HCT116 (cell line): ENCODE measurements around the gene ACCSL.

Experiments used
- ATF3 ChIP-seq: IDR thresholded peaks from 2 replicates; pipeline ENCODE4 v1.6.1; 2012
- CTCF ChIP-seq, 3 experiments: fragments of 200-600 bp in 1 of 3; sonication (generic) in 1 of 3; IDR thresholded peaks in 2 of 3; conservative IDR thresholded peaks in 1 of 3; 2 replicates each; pipeline ENCODE4 v1.5.1; 2012 to 2017; ENCODE audit warnings: low read depth in 2 of 3, low read length in 2 of 3, antibody characterized with exemption in 1 of 3, borderline replicate concordance in 1 of 3, control low read depth in 1 of 3, mild to moderate bottlenecking in 1 of 3, mixed read lengths in 1 of 3, mixed run types in 1 of 3, moderate library complexity in 1 of 3; ENCODE audit not compliant: insufficient read depth in 1 of 3
- EZH2 ChIP-seq: fragments of 200-600 bp; sonication (generic); IDR thresholded peaks from 2 replicates; pipeline ENCODE4 v1.6.1; 2017; ENCODE audit warnings: antibody characterized with exemption, mixed run types
- EZH2phosphoT487 ChIP-seq: fragments of 200-600 bp; IDR thresholded peaks from 2 replicates; pipeline ENCODE4 v1.6.1; 2018; ENCODE audit warnings: antibody characterized with exemption, borderline replicate concordance
- POLR2A ChIP-seq: IDR thresholded peaks from 2 replicates; pipeline ENCODE4 v1.7.0; 2011; ENCODE audit warnings: borderline replicate concordance; ENCODE audit not compliant: insufficient read depth, insufficient read length; ENCODE audit errors: extremely low read depth
- POLR2AphosphoS5 ChIP-seq: IDR thresholded peaks from 2 replicates; pipeline ENCODE4 v1.6.1; 2011; ENCODE audit warnings: mild to moderate bottlenecking, low read depth, low read length, moderate library complexity
- RAD21 ChIP-seq: IDR thresholded peaks from 2 replicates; pipeline ENCODE4 v1.6.1; 2012; ENCODE audit warnings: low read depth, mild to moderate bottlenecking
- REST ChIP-seq: IDR thresholded peaks from 2 replicates; pipeline ENCODE4 v1.6.1; 2012; ENCODE audit warnings: low read depth
- TCF7L2 ChIP-seq: IDR thresholded peaks from 2 replicates; pipeline ENCODE4 v1.7.0; 2011; ENCODE audit warnings: borderline replicate concordance, inconsistent platforms; ENCODE audit not compliant: insufficient read depth, insufficient read length; ENCODE audit errors: extremely low read depth
- ZBTB33 ChIP-seq: IDR thresholded peaks from 2 replicates; pipeline ENCODE4 v1.6.1; 2011; ENCODE audit warnings: mild to moderate bottlenecking, low read length, moderate library complexity; ENCODE audit not compliant: insufficient replicate concordance; ENCODE audit errors: extremely low read depth
- ZNF274 ChIP-seq: fragments of 200-500 bp; sonication (Bioruptor generic); IDR thresholded peaks from 2 replicates; pipeline ENCODE4 v1.6.1; 2014; ENCODE audit warnings: mild to moderate bottlenecking, low read depth, low read length, inconsistent platforms

GRCh38 chr11:44028401-44028800, 19.4 kb upstream of the ACCSL start:
- no peak for TF ChIP-seq EZH2
- no peak for TF ChIP-seq CTCF (IDR thresholded peaks at IDR 0.05 in 2 of 3, conservative IDR thresholded peaks at IDR 0.05 in 1 of 3; ENCODE audit: borderline replicate concordance in 1 of 3, insufficient read depth in 1 of 3, low read depth in 2 of 3, low read length in 2 of 3)
- no peak for TF ChIP-seq TCF7L2
- no peak for TF ChIP-seq POLR2AphosphoS5
- no peak for TF ChIP-seq RAD21
- TF ChIP-seq POLR2A, result no peak
- TF ChIP-seq EZH2phosphoT487, result no peak
- TF ChIP-seq ZBTB33, result no peak
- no peak for TF ChIP-seq ZNF274
- no peak for TF ChIP-seq REST
- no peak for TF ChIP-seq ATF3
